OCI-LY7 (cell line): ENCODE results near the gene MRFAP1.

Source experiments
- CTCF ChIP-seq: fragments of 200-600 bp; sonication (generic); conservative IDR thresholded peaks from 2 replicates; pipeline ENCODE4 v1.5.1; 2014; ENCODE audit warnings: mild to moderate bottlenecking, antibody characterized with exemption, low read length, moderate library complexity, mixed read lengths
- EZH2phosphoT487 ChIP-seq: fragments of 200-600 bp; sonication (generic); IDR thresholded peaks from 2 replicates; pipeline ENCODE4 v1.6.1; 2018; ENCODE audit warnings: low read depth, borderline replicate concordance, mild to moderate bottlenecking, mixed run types, antibody characterized with exemption, low read length, moderate library complexity, mixed read lengths

- TF ChIP-seq CTCF = no peak
- no peak for TF ChIP-seq EZH2phosphoT487
Observed at GRCh38 chr4:6605114-6605513, 35.4 kb upstream of the MRFAP1 start.
